ENCODE data around the gene SEL1L3. TPM values are rescaled to one million over a fixed set of nuclear protein-coding genes. Genes with fewer than 3 reads are reported as not detected.

The SEL1L3 gene
- total RNA-seq, 1 experiment from 2014 or later, result 48.3 TPM

- Histone ChIP-seq H3K18ac (ENCODE audit: insufficient read length, low read depth, low read length) (no peak overlapping the region), H3K9me3 (ENCODE audit: control insufficient read depth, low read depth, low read length) (no peaks in the 10 kb centered on the region), H2BK20ac (ENCODE audit: low read depth, low read length, poor library complexity, severe bottlenecking) (no peak overlapping the region), H3K9ac (ENCODE audit: extremely low read depth, insufficient read length, low read length) (no peak overlapping the region), H3T11ph (ENCODE audit: low read length) (no peak overlapping the region), H2BK5ac (ENCODE audit: insufficient read length, low read length) (no peak overlapping the region), H3K23me2 (ENCODE audit: insufficient read length, low read depth, low read length, poor library complexity, severe bottlenecking) (no peaks in the 10 kb centered on the region), H3K56ac (ENCODE audit: insufficient read length, low read depth, low read length) (no peak overlapping the region), H2BK120ac (ENCODE audit: low read depth, low read length, poor library complexity, severe bottlenecking) (no peak overlapping the region), H4K91ac (ENCODE audit: insufficient read length, low read depth, low read length) (no peak overlapping the region), H3K27me3 (ENCODE audit: insufficient read depth, low read length) (no peaks in the 10 kb centered on the region), H3K27ac (ENCODE audit: insufficient read length, low read depth, low read length) (no peak overlapping the region), H3K79me1 (ENCODE audit: insufficient read depth, low read depth, low read length, poor library complexity, severe bottlenecking) (no peaks in the 10 kb centered on the region), H2AK5ac (ENCODE audit: insufficient read length, low read length) (no peak overlapping the region), H3K14ac (ENCODE audit: insufficient read depth, low read length) (no peak overlapping the region), H2BK15ac (ENCODE audit: low read depth, low read length) (no peak overlapping the region), H3K4me2 (ENCODE audit: insufficient read depth, insufficient read length, low read length) (no peak overlapping the region), H3K23ac (ENCODE audit: insufficient read length, low read depth, low read length) (no peak overlapping the region), H2AFZ (ENCODE audit: low read length) (no peak overlapping the region), H4K20me1 (ENCODE audit: control insufficient read depth, insufficient read depth, insufficient read length) (no peaks in the 10 kb centered on the region), H3K4me1 (ENCODE audit: insufficient read depth, low read length) (no peaks in the 10 kb centered on the region), H4K8ac (replicated peaks; ENCODE audit: insufficient read length, low read depth, low read length) (no peak overlapping the region), H3K4ac (ENCODE audit: low read depth, low read length) (no peak overlapping the region), H2BK12ac (ENCODE audit: insufficient read length, low read depth, low read length) (no peak overlapping the region), H4K5ac (ENCODE audit: insufficient read length, low read depth, low read length) (no peak overlapping the region), H3K79me2 (ENCODE audit: insufficient read depth, low read length) (no peaks in the 10 kb centered on the region)
- no peak for DNase-seq
- Mint-ChIP-seq H3K27ac (no peak overlapping the region), H3K9me3 (no peaks in the 10 kb centered on the region), H3K27me3 (ENCODE audit: low read depth) (no peaks in the 10 kb centered on the region), H3K4me3 (no peak overlapping the region), H3K4me1 (no peaks in the 10 kb centered on the region), H3K36me3 (ENCODE audit: insufficient read depth in 1 of 3, low read depth in 3 of 3) (peaks cover 26 to 82% (median 63%) of the 10 kb centered on the region in 3 experiments)
- no CpG with 5 or more reads among the region's 11 CpGs for WGBS (ENCODE audit: extremely low coverage, insufficient read length, low lambda C conversion rate)
- TF ChIP-seq, protein P1, sequence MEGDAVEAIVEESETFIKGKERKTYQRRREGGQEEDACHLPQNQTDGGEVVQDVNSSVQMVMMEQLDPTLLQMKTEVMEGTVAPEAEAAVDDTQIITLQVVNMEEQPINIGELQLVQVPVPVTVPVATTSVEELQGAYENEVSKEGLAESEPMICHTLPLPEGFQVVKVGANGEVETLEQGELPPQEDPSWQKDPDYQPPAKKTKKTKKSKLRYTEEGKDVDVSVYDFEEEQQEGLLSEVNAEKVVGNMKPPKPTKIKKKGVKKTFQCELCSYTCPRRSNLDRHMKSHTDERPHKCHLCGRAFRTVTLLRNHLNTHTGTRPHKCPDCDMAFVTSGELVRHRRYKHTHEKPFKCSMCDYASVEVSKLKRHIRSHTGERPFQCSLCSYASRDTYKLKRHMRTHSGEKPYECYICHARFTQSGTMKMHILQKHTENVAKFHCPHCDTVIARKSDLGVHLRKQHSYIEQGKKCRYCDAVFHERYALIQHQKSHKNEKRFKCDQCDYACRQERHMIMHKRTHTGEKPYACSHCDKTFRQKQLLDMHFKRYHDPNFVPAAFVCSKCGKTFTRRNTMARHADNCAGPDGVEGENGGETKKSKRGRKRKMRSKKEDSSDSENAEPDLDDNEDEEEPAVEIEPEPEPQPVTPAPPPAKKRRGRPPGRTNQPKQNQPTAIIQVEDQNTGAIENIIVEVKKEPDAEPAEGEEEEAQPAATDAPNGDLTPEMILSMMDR (conservative IDR thresholded peaks at IDR 0.05), result no peak
Measured at GRCh38 chr4:25760518-25761157, 102.2 kb downstream of the SEL1L3 start.

Data from H9 (cell line).